ENCODE data around the gene FTO.
A peak's percentile ranks its signal among the peaks of the same experiment; 100 is the strongest.

Gene FTO

DNA sequence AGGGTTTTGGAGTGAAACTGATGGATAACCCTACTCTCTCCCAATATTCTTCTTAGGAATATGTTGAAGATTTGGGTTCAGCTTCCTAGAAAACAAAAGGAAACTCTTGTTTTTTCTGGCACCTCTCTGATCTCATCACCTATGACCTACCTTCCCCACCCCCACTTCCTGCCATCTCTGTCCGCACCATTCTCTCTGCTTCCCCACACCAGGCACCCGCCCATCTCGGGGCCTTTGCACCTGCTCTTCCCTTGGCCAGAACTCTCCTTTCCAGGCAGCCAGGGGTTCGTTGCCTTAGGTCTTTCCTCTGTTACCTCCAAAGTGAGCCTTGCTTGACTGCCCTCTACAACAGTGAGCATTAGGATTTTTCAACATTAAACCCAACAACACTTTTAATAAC is 423.0 kb downstream of the FTO start:
- in situ Hi-C loops (cut with HindIII; ENCODE audit: low pct_ligation_motif_present, low sequenced_read_pairs): no loop called here
- Histone ChIP-seq H3K27ac (no peak overlapping the region), H3K4me3 (ENCODE audit: low read depth, low read length) (no peak overlapping the region), H3K27me3 (replicated peaks) (no peaks in the 10 kb centered on the region), H3K36me3 (replicated peaks) (no peaks in the 10 kb centered on the region)
- TF ChIP-seq, protein P1, sequence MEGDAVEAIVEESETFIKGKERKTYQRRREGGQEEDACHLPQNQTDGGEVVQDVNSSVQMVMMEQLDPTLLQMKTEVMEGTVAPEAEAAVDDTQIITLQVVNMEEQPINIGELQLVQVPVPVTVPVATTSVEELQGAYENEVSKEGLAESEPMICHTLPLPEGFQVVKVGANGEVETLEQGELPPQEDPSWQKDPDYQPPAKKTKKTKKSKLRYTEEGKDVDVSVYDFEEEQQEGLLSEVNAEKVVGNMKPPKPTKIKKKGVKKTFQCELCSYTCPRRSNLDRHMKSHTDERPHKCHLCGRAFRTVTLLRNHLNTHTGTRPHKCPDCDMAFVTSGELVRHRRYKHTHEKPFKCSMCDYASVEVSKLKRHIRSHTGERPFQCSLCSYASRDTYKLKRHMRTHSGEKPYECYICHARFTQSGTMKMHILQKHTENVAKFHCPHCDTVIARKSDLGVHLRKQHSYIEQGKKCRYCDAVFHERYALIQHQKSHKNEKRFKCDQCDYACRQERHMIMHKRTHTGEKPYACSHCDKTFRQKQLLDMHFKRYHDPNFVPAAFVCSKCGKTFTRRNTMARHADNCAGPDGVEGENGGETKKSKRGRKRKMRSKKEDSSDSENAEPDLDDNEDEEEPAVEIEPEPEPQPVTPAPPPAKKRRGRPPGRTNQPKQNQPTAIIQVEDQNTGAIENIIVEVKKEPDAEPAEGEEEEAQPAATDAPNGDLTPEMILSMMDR (IDR thresholded peaks at IDR 0.05; ENCODE audit: low read depth, low read length, missing control alignments): no peak
- DNase-seq: no peak

DNA sequence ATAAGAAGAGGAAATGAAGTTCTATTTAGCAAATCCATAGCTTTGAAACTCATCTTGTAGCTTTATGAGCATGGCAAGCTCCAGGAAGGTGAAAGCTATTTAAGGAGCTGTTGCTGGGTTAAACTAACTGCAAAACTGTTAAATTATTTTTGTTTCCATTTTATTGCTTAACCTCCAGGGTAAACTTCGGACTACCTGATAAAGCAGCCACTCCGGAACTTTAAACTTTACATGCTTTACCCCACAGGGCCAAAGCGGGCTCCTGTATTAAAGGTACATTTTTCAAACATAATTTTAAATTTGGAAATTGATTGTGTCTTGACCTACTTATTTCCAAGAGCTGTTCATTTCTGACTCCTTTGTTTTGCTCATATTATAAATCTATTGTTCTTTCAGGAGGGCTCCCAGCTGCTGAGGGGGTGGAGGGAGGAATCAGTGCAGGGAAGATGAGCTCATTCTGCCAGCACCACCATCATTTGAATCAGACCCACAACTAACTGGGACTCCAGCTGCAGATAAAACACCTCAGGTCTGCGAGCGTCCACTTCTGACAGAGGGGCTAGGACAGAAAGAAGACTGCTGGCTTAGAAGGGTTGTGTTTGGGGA is 424.8 kb downstream of the FTO start:
- no peak overlapping the region for H3K27ac ChIP-seq
- DNase-seq: no peak
- TF ChIP-seq, protein P1 (IDR thresholded peaks at IDR 0.05; ENCODE audit: low read depth, low read length, missing control alignments): no peak
- H3K36me3 ChIP-seq (replicated peaks): no peaks in the 10 kb centered on the region
- H3K27me3 ChIP-seq (replicated peaks): no peaks in the 10 kb centered on the region
- in situ Hi-C loops (cut with HindIII; ENCODE audit: low pct_ligation_motif_present, low sequenced_read_pairs): no loop called here
- H3K4me3 ChIP-seq (ENCODE audit: low read depth, low read length): no peak overlapping the region

DNA sequence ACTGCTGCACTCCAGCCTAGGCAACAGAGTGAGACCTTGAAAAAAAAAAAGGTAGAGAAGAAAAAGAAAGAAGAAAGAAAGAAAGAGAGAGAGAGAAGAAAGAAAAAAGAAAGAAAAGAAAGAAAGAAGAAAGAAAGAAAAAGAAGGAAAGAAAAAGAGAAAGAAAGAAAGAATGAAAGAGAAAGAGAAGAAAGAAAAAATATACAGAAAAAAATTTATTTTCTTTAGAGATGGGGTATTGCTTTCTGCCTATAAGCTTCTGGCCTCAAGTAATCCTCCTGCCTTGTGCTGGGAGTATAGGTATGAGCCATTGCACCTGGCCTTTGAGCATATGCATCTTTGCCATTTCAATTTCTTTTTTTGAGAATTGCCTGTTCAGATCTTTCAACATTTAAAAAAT is 425.9 kb downstream of the FTO start:
- in situ Hi-C loops (cut with HindIII; ENCODE audit: low pct_ligation_motif_present, low sequenced_read_pairs): no loop called here
- Histone ChIP-seq H3K27ac (no peak overlapping the region), H3K36me3 (replicated peaks) (no peaks in the 10 kb centered on the region), H3K4me3 (ENCODE audit: low read depth, low read length) (no peak overlapping the region), H3K27me3 (replicated peaks) (no peaks in the 10 kb centered on the region)
- TF ChIP-seq, protein P1 (IDR thresholded peaks at IDR 0.05; ENCODE audit: low read depth, low read length, missing control alignments): no peak
- no peak for DNase-seq

DNA sequence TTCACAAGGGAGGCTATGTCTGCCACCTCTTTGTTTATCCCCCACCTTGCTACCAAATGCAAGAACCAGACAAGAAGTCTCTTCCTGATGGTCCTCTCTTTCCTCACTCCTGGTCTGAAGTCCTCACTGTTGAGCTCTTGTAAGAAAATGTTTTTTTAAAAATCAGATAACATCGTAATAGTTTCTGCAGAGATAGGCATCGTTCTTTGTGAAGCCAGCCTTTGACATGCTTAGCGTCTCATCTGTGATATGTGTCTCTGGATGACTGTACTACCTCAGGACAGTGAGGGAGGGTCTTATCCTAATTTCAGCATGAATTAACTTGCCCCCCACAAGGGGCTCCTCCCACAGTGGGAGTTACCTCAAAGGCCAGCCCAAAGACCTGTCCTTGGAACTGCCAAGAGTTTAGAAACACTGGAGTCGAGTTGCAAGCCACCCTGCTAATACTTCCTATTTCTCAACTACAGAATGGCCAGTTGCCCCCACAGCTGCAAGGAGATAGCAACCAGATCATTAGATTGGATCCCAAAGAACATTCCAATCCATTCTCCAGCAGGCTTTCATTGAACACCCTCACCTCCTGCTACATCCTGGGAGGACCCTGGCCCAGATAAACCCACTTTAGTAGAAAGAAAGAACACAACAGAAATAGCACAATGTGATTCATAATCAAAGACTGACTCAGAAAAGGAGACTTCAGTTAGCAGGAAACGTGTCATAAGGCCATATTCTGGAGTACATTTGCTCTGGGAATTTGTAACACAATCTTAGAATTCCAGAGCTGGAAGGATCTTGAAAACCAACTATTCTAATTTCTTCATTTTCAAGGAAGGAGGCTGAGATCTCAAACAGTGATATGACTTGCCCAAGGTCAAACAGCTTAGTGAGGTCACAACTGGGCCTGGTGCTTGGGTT is 431.7 kb downstream of the FTO start:
- Histone ChIP-seq H3K36me3 (replicated peaks) (no peaks in the 10 kb centered on the region), H3K4me3 (ENCODE audit: low read depth, low read length) (no peak overlapping the region), H3K27me3 (replicated peaks) (no peaks in the 10 kb centered on the region), H3K27ac (peak overlapping the region; percentile 88)
- peak; percentile 40 for DNase-seq
- TF ChIP-seq, protein P1 (IDR thresholded peaks at IDR 0.05; ENCODE audit: low read depth, low read length, missing control alignments): no peak
- in situ Hi-C loops (cut with HindIII; ENCODE audit: low pct_ligation_motif_present, low sequenced_read_pairs): no loop called here

DNA sequence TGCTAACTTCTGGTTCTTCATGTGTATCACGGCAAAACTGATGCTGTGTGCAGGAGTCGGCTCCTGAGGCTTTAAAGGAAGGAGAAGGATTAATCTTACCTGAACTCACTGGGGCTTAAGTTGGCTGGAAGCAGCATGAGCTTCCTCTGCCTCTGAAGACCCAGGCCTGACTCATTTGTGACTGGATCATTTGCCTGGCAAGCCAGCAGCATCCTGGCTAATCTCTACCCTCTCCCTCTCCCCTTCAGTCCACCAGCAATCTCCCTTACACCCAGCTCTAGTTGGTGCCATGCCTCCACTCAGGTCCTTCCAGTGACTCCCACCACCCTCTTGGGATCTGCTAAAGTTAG is 432.3 kb downstream of the FTO start:
- in situ Hi-C loops (cut with HindIII; ENCODE audit: low pct_ligation_motif_present, low sequenced_read_pairs): no loop called here
- Histone ChIP-seq H3K27me3 (replicated peaks) (no peaks in the 10 kb centered on the region), H3K36me3 (replicated peaks) (no peaks in the 10 kb centered on the region), H3K4me3 (ENCODE audit: low read depth, low read length) (no peak overlapping the region), H3K27ac (peak overlapping the region; percentile 88)
- peak; percentile 53 for DNase-seq
- TF ChIP-seq, protein P1 (IDR thresholded peaks at IDR 0.05; ENCODE audit: low read depth, low read length, missing control alignments): no peak

Data from brain microvascular endothelial cell (primary cell).